ENCODE data around the gene CCDC14. TPM values are rescaled to one million over a fixed set of nuclear protein-coding genes. Genes with fewer than 3 reads are reported as not detected.

CCDC14 gene, protein sequence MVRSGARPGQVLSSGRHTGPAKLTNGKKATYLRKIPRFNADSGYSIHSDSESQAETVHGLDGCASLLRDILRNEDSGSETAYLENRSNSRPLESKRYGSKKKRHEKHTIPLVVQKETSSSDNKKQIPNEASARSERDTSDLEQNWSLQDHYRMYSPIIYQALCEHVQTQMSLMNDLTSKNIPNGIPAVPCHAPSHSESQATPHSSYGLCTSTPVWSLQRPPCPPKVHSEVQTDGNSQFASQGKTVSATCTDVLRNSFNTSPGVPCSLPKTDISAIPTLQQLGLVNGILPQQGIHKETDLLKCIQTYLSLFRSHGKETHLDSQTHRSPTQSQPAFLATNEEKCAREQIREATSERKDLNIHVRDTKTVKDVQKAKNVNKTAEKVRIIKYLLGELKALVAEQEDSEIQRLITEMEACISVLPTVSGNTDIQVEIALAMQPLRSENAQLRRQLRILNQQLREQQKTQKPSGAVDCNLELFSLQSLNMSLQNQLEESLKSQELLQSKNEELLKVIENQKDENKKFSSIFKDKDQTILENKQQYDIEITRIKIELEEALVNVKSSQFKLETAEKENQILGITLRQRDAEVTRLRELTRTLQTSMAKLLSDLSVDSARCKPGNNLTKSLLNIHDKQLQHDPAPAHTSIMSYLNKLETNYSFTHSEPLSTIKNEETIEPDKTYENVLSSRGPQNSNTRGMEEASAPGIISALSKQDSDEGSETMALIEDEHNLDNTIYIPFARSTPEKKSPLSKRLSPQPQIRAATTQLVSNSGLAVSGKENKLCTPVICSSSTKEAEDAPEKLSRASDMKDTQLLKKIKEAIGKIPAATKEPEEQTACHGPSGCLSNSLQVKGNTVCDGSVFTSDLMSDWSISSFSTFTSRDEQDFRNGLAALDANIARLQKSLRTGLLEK
- total RNA-seq, result 48.9 and 78.1 TPM in 2 replicates

DNA sequence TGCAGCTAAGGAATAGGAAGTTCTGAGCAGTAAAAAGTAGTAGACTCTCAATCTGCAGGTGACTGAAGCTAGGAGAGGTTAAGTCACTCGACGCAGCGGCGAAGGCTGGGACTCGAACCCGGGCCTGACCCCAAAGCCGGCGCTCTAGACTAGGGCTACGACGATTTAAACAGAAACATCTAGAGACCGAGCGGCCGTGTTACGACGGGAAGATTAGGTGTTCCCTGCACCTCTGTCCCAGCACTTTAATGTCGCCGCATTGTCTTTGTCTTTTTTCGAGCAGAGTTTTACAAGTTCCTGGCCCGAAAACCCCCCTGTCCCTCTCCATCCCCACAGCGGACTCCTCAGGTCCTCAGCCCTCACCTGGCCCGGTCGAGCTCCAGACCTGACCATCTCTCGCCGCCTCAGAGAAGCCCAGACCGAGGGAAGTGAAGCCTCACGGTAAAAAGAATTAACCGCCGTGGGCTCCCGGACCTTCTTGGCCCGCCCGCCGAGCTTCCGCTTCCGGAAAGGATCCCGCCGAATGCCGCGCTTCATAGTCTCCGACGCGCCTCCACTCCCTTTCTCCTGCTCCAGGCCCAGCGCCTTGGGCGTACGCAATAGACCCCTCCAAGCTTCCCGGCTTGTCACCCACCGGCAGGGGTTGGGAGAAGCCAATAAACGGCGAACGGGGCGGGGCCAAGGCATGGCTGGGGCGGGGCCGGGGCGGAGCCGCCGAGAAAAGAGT, at the start of gene CCDC14:
Gene CCDC14, minus strand, starts transcription at position 449 of the 727 bp plus-strand sequence. Its CDS starts 56 bp downstream, at position 393.

DNA sequence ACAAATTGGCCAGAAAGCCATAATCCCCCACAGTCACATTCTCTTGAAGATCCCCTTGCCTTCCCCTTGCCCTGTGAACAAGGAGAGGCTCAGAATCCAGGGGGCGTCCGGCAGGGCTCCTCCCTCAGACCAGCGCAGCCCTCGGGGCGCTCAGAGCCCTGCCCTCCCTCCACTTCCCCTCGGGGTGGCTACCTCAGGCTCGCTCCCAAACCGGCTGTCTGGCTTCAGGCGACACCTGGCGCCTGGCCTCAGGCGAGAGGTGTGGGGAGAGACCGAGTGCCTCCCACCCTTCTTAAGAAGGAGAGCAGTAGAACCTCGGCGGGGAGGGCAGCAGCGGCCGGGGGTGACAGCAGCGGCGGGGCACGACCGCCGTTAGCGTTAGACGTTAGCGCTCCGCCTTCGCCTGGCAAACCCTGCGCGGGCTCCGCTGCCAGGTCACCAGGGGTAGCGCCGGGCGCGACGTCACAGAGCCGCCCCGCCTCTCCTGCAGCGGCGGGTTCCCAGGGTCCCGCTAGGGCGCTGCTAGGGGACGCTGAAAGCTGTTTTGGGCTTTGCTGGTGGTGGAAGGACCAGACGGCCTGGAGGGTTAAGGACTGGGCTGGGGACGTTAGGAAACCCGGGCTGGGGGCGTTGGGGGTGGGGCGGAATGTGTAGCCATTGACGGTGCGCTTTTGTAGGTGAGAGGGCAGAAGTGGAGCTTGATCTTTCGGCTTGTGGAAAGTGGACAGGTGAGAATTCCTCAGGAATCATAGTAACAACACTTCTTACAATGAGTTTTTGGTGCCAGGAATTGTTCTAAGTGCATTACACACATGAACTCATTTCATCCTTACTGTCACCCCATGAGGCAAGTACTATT, 30.9 kb upstream of the CCDC14 start, which contains the start of gene ROPN1:
Gene ROPN1, minus strand, starts transcription at position 395 of the 859 bp plus-strand sequence. CDS start 11,643 bp downstream, outside the sequence.

DNA sequence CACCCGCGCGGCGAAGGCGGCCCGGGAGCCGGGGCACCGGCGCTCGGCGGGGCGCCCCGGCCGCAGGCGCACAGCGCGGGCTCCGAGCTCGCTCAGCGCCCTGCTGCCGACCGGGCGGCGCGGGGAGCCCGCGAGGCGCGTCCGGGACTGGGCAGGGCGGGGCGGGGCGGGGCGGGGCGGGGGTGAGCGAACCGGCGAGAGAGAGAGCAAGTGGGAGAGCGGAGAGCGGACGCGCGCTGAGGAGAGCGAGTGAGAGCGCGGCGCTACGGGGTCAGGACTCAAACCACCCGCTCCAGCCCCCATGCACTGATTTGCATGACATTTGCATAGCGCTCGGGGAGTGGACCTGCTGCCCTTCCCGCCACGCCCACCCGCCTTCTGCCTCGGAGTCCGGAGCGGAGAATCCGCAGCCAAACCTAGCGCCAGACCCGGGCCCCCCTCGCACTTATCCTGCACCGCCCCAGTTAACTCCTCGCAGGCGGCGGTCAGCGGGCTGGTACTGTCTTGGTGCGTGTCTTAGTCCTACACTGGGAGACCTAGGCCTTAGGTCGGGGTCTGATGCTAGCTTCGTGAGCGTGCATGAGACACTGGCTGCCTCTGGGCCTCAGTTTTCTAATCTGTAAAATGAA, 76.7 kb downstream of the CCDC14 start, which contains the start of gene MYLK:
Gene MYLK, minus strand, starts transcription at position 130 of the 629 bp plus-strand sequence. CDS start 90,491 bp downstream, outside the sequence.

Other genes with a start within 250 kb of the CCDC14 start
- 423 and 611 TPM in 2 replicates for gene MYLK, start 76.9 kb downstream of the CCDC14 start, total RNA-seq
- gene ROPN1, start 30.9 kb upstream of the CCDC14 start, total RNA-seq, result not detected in 2 replicates
- 2.6 and 7.0 TPM in 2 replicates for gene KALRN, start 72.1 kb upstream of the CCDC14 start, total RNA-seq

All from uterine smooth muscle cell (primary cell).